Loucy (cell line): Measurements from ENCODE around the gene SPEF2.

Experiments
- H2AFZ ChIP-seq: fragments of 200-600 bp; sonication (generic); 2 replicates; pipeline ENCODE4 v1.6.0; 2016; ENCODE audit warnings: antibody characterized with exemption, mild to moderate bottlenecking, low read length, moderate library complexity
- H3F3A ChIP-seq: fragments of 200-600 bp; 2 replicates; pipeline ENCODE4 v1.6.0; 2016; ENCODE audit warnings: antibody characterized with exemption, low read depth, mild to moderate bottlenecking
- H3K27me3 ChIP-seq: fragments of 200-600 bp; sonication (generic); 2 replicates; pipeline ENCODE4 v1.6.1; 2014; ENCODE audit warnings: low read length, mild to moderate bottlenecking; ENCODE audit not compliant: insufficient read depth, poor library complexity, severe bottlenecking
- H3K36me3 ChIP-seq: fragments of 200-600 bp; sonication (generic); 2 replicates; pipeline ENCODE4 v1.6.1; 2016; ENCODE audit warnings: low read length; ENCODE audit not compliant: insufficient read depth
- H3K4me1 ChIP-seq: fragments of 200-600 bp; sonication (generic); 2 replicates; pipeline ENCODE4 v1.5.1; 2014; ENCODE audit warnings: low read length, mild to moderate bottlenecking; ENCODE audit not compliant: insufficient read depth, poor library complexity, severe bottlenecking
- H3K4me2 ChIP-seq: fragments of 200-600 bp; sonication (generic); 2 replicates; pipeline ENCODE4 v1.6.0; 2014; ENCODE audit warnings: antibody characterized with exemption, low read length, low read depth, mild to moderate bottlenecking; ENCODE audit not compliant: poor library complexity, severe bottlenecking
- H3K4me3 ChIP-seq: fragments of 200-600 bp; sonication (generic); 2 replicates; pipeline ENCODE4 v1.5.1; 2014; ENCODE audit warnings: low read length, mild to moderate bottlenecking, mixed read lengths; ENCODE audit not compliant: poor library complexity, severe bottlenecking
- H3K79me2 ChIP-seq: fragments of 200-600 bp; sonication (generic); 2 replicates; pipeline ENCODE4 v1.6.1; 2014; ENCODE audit warnings: low read length; ENCODE audit not compliant: insufficient read depth
- H3K9ac ChIP-seq: fragments of 200-600 bp; sonication (generic); 2 replicates; pipeline ENCODE4 v1.6.0; 2014; ENCODE audit warnings: mild to moderate bottlenecking, low read depth, low read length, moderate library complexity; ENCODE audit not compliant: poor library complexity, severe bottlenecking
- H3K9me2 ChIP-seq: fragments of 200-600 bp; sonication (generic); replicated peaks from 2 replicates; pipeline ENCODE4 v1.6.1; 2016; ENCODE audit warnings: low read depth, low read length, mixed read lengths
- H3K9me3 ChIP-seq: fragments of 200-600 bp; sonication (generic); 2 replicates; pipeline ENCODE4 v1.6.1; 2014; ENCODE audit warnings: mild to moderate bottlenecking, antibody characterized with exemption, low read length, low read depth; ENCODE audit not compliant: insufficient read depth
- H4K20me1 ChIP-seq: fragments of 200-600 bp; sonication (generic); 2 replicates; pipeline ENCODE4 v1.6.0; 2014; ENCODE audit warnings: antibody characterized with exemption, low read length, mild to moderate bottlenecking; ENCODE audit not compliant: insufficient read depth, poor library complexity, severe bottlenecking
- CTCF ChIP-seq: fragments of 200-600 bp; sonication (generic); conservative IDR thresholded peaks from 2 replicates; pipeline ENCODE4 v1.5.1; 2014; ENCODE audit warnings: mild to moderate bottlenecking, antibody characterized with exemption, low read length
- EZH2phosphoT487 ChIP-seq: fragments of 200-600 bp; IDR thresholded peaks from 2 replicates; pipeline ENCODE4 v1.6.1; 2018; ENCODE audit warnings: antibody characterized with exemption, mild to moderate bottlenecking, moderate library complexity, borderline replicate concordance

Gene SPEF2

GRCh38 chr5:35617435-35618303 is at the start of gene SPEF2:
SPEF2 (plus strand) TSS chr5:35617863; CDS start chr5:35617998, 135 bp downstream.
- H3K4me1 ChIP-seq, result no peaks in the 10 kb centered on the region
- H3K4me3 ChIP-seq, result peak within 1 kb of the TSS; percentile 73
- H3K9me3 ChIP-seq, result no peaks in the 10 kb centered on the region
- H3K4me2 ChIP-seq, result peak within 1 kb of the TSS; percentile 45
- TF ChIP-seq CTCF (peak; percentile 49), EZH2phosphoT487 (no peak)
- no peaks in the 10 kb centered on the region for H3F3A ChIP-seq
- no peaks in the 10 kb centered on the region for H3K36me3 ChIP-seq
- H2AFZ ChIP-seq, result peak within 1 kb of the TSS; percentile 91
- no peak within 1 kb of the TSS for H3K9ac ChIP-seq
- no peaks in the 10 kb centered on the region for H3K9me2 ChIP-seq
- no peaks in the 10 kb centered on the region for H3K27me3 ChIP-seq
- H3K79me2 ChIP-seq, result no peaks in the 10 kb centered on the region
- no peaks in the 10 kb centered on the region for H4K20me1 ChIP-seq

- H3K4me2 ChIP-seq, result no peak overlapping the region
- H2AFZ ChIP-seq, result no peak overlapping the region
- TF ChIP-seq EZH2phosphoT487 (no peak), CTCF (no peak)
- H3K9ac ChIP-seq, result no peak overlapping the region
- no peaks in the 10 kb centered on the region for H3K27me3 ChIP-seq
- H3K36me3 ChIP-seq, result no peaks in the 10 kb centered on the region
- H3K9me2 ChIP-seq, result no peaks in the 10 kb centered on the region
- H3K9me3 ChIP-seq, result no peaks in the 10 kb centered on the region
- H3K4me1 ChIP-seq, result no peaks in the 10 kb centered on the region
- no peaks in the 10 kb centered on the region for H3K79me2 ChIP-seq
- H4K20me1 ChIP-seq, result no peaks in the 10 kb centered on the region
- H3K4me3 ChIP-seq, result no peak overlapping the region
- no peaks in the 10 kb centered on the region for H3F3A ChIP-seq
Measured at GRCh38 chr5:35575578-35575977, 42.1 kb upstream of the SPEF2 start.

- H3K9me2 ChIP-seq, result no peaks in the 10 kb centered on the region
- H3F3A ChIP-seq, result no peaks in the 10 kb centered on the region
- H3K36me3 ChIP-seq, result no peaks in the 10 kb centered on the region
- no peaks in the 10 kb centered on the region for H3K4me1 ChIP-seq
- H3K4me2 ChIP-seq, result no peak overlapping the region
- no peak overlapping the region for H2AFZ ChIP-seq
- no peak overlapping the region for H3K9ac ChIP-seq
- H3K79me2 ChIP-seq, result no peaks in the 10 kb centered on the region
- no peak overlapping the region for H3K4me3 ChIP-seq
- no peaks in the 10 kb centered on the region for H3K9me3 ChIP-seq
- H4K20me1 ChIP-seq, result no peaks in the 10 kb centered on the region
- TF ChIP-seq EZH2phosphoT487 (no peak), CTCF (no peak)
- peaks cover 12% of the 10 kb centered on the region for H3K27me3 ChIP-seq
Measured at GRCh38 chr5:35587419-35587818, 30.2 kb upstream of the SPEF2 start.
